A549 (cell line): Measurements from ENCODE around the gene DES. TPM values are rescaled to one million over a fixed set of nuclear protein-coding genes. Genes with fewer than 3 reads are reported as not detected.

Source experiments
- ATAC-seq, 2 experiments: fragments of 200-7000 bp in 1 of 2; fragments of >200 bp in 1 of 2; cut with Nextera tagmentation in 1 of 2; cut with Tn5 transposase in 1 of 2; 3 replicates each; pipeline versions ENCODE4 v1.8.0 to v1.9.1; 2018 to 2020; ENCODE audit warnings: mild to moderate bottlenecking in 1 of 2, moderate library complexity in 1 of 2
- CTCF ChIA-PET: fragments of 300-600 bp; sonication (Branson Sonifier 250); formaldehyde crosslinking; extraction: SDS; loops from one replicate; lab custom pipeline; 2021; ENCODE audit warnings: antibody characterized with exemption, inconsistent platforms; lab: Yijun Ruan, JAX
- POLR2A ChIA-PET: fragments of 350-600 bp; formaldehyde crosslinking; extraction: SDS; loops from one replicate; lab custom pipeline; 2021; ENCODE audit warnings: antibody characterized with exemption, inconsistent platforms; lab: Yijun Ruan, JAX
- DNase-seq, 2 experiments: peaks; one replicate each; pipeline versions ENCODE4 v3.0.0 to v3.0.0-alpha.2; 2011 to 2016; ENCODE audit warnings: low read depth in 1 of 2, low spot score in 1 of 2
- FAIRE-seq: peaks from 2 replicates; lab custom pipeline; 2011; peaks lifted over from hg19 to GRCh38; lab: Jason Lieb, UNC
- H3K27ac ChIP-seq, 2 experiments: fragments of >200 bp; sonication (Bioruptor Twin); formaldehyde crosslinking; 3 replicates each; pipeline ENCODE4 v1.5.1; 2016 to 2017
- H3K4me1 ChIP-seq: fragments of >200 bp; sonication (Bioruptor Twin); formaldehyde crosslinking; 3 replicates; pipeline ENCODE4 v1.6.1; 2016
- H3K4me2 ChIP-seq: fragments of >200 bp; sonication (Bioruptor Twin); formaldehyde crosslinking; 3 replicates; pipeline ENCODE4 v1.6.1; 2016
- H3K4me3 ChIP-seq: fragments of >200 bp; sonication (Bioruptor Twin); formaldehyde crosslinking; 3 replicates; pipeline ENCODE4 v1.5.1; 2016
- H3K9me3 ChIP-seq: fragments of >200 bp; sonication (Bioruptor Twin); formaldehyde crosslinking; 3 replicates; pipeline ENCODE4 v1.6.1; 2016
- CBX8 ChIP-seq: fragments of 200-600 bp; sonication (generic); IDR thresholded peaks from 2 replicates; pipeline ENCODE4 v1.6.1; 2016
- CHD4 ChIP-seq: fragments of 200-600 bp; sonication (generic); IDR thresholded peaks from 2 replicates; pipeline ENCODE4 v1.6.1; 2016; ENCODE audit warnings: antibody characterized with exemption, mild to moderate bottlenecking, borderline replicate concordance
- EHF ChIP-seq: fragments of 250-450 bp; sonication (Bioruptor Pico); IDR thresholded peaks from 2 replicates; pipeline ENCODE4 v1.5.0; 2020; ENCODE audit warnings: mild to moderate bottlenecking
- EHMT2 ChIP-seq: fragments of 200-600 bp; sonication (generic); IDR thresholded peaks from 2 replicates; pipeline ENCODE4 v1.6.1; 2016; ENCODE audit warnings: antibody characterized with exemption, low read depth, mild to moderate bottlenecking, moderate library complexity
- HOXB13 ChIP-seq: fragments of 250-450 bp; sonication (Bioruptor Pico); IDR thresholded peaks from 2 replicates; pipeline ENCODE4 v1.5.0; 2020; ENCODE audit warnings: low read depth, mild to moderate bottlenecking, moderate library complexity
- KDM1A ChIP-seq: fragments of 200-600 bp; sonication (generic); IDR thresholded peaks from 2 replicates; pipeline ENCODE4 v1.6.1; 2016; ENCODE audit warnings: low read depth, mild to moderate bottlenecking
- MYC ChIP-seq: IDR thresholded peaks from 2 replicates; pipeline ENCODE4 v1.6.1; 2012; ENCODE audit warnings: mild to moderate bottlenecking, inconsistent platforms, low read length, improper control_type of control experiment, borderline replicate concordance
- RAD21 ChIP-seq, 2 experiments: fragments of >200 bp in 1 of 2; sonication (Bioruptor Twin) in 1 of 2; formaldehyde crosslinking in 1 of 2; IDR thresholded peaks in 1 of 2; conservative IDR thresholded peaks in 1 of 2; 2 replicates in 1 of 2; 3 replicates in 1 of 2; pipeline ENCODE4 v1.6.1; 2012 to 2018; ENCODE audit warnings: inconsistent platforms in 1 of 2
- RCOR1 ChIP-seq: fragments of 150-350 bp; IDR thresholded peaks from 2 replicates; pipeline ENCODE4 v1.6.1; 2014; ENCODE audit warnings: antibody characterized with exemption, low read length, low read depth
- RFX5 ChIP-seq: fragments of 450-650 bp; IDR thresholded peaks from 2 replicates; pipeline ENCODE4 v1.7.1; 2014; ENCODE audit warnings: antibody characterized with exemption, mild to moderate bottlenecking, moderate library complexity
- RNF2 ChIP-seq: fragments of 200-600 bp; sonication (generic); IDR thresholded peaks from 2 replicates; pipeline ENCODE4 v1.6.1; 2016; ENCODE audit warnings: low read depth, mild to moderate bottlenecking, antibody characterized with exemption, moderate library complexity, borderline replicate concordance
- TFCP2L1 ChIP-seq: fragments of 250-450 bp; sonication (Bioruptor Pico); IDR thresholded peaks from 2 replicates; pipeline ENCODE4 v1.5.0; 2021; ENCODE audit warnings: mild to moderate bottlenecking
- ZC3H11A ChIP-seq: fragments of 450-650 bp; IDR thresholded peaks from 2 replicates; pipeline ENCODE4 v1.6.1; 2014; ENCODE audit warnings: antibody characterized with exemption, mild to moderate bottlenecking
- WGBS: methylation state at CpG from one replicate; pipeline ENCODE4 v1.1.6; 2017; ENCODE audit errors: missing lambda C conversion rate; 5-methylcytosine and 5-hydroxymethylcytosine counted together
- polyA plus RNA-seq, 4 experiments: library from polyadenylated mRNA; depleted of rRNA in 3 of 4; stranded (reverse); fragments of >200 nt; fragmentation: RNase III in 1 of 4; extraction: RNeasy Plus Mini Kit Qiagen cat#74134 plus additional on column Dnase treatment in 1 of 4; gene quantifications; 2 replicates in 3 of 4; 3 replicates in 1 of 4; pipeline ENCODE4 v1.2.3, GENCODE V29; 2011 to 2017
- TF ChIP-seq, protein P1 (sequence below): fragments of 450-650 bp; IDR thresholded peaks from 2 replicates; pipeline ENCODE4 v1.6.1; 2014; ENCODE audit warnings: antibody characterized with exemption
- TF ChIP-seq, protein P2 (sequence below): fragments of 200-600 bp; sonication (generic); IDR thresholded peaks from 2 replicates; pipeline ENCODE4 v1.6.1; 2016; ENCODE audit warnings: antibody characterized with exemption, mild to moderate bottlenecking, moderate library complexity
- TF ChIP-seq, protein P3 (sequence below): fragments of 250-450 bp; sonication (Bioruptor Pico); IDR thresholded peaks from 2 replicates; pipeline ENCODE4 v1.5.0; 2021; ENCODE audit warnings: mild to moderate bottlenecking, moderate library complexity, borderline replicate concordance

Gene DES
- polyA plus RNA-seq, 2 of the 4 experiments (the other 2 are of a cell fraction): 0.06 TPM; not detected in 1

DNA sequence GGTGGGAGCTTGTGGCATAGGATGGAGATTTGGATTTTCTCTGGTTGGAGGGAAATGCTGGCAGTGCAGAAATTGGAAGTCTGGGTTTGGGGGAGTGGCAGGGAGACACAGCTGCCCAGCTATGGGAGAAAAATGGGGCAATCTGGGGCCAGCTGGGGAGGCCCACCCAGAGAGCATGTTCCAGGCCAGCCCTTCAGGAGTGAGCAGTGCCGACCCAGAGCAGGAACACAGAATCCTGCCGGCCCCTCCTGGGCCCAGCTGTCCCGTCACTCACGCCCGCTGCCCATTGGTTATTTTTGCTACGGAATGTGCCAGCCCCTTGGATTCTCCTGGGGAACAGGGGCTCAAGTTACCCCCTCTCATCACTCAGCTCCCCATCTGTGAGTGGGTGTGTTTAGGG is 21.3 kb downstream of the DES start:
- no peak for TF ChIP-seq CHD4
- no peak for TF ChIP-seq TFCP2L1 (CRISPR knock-in tag)
- TF ChIP-seq EHMT2: no peak
- no peak for TF ChIP-seq HOXB13 (CRISPR knock-in tag)
- TF ChIP-seq RNF2: no peak
- TF ChIP-seq, all 56 proteins: peak for 0
- H3K4me3 ChIP-seq: no peak overlapping the region
- no peak overlapping the region for H3K27ac ChIP-seq
- H3K4me1 ChIP-seq: peaks cover 17% of the 10 kb centered on the region
- DNase-seq (no peak), ATAC-seq (no peak), FAIRE-seq (no peak)
- ChIA-PET CTCF (interaction anchor here (1.0 to 89.4 kb wide), 7 partner anchors 11 to 67 kb away, joined by 3 to 3291 read pairs (median 8); partner anchors contain the start of genes ASIC4, CHPF, GMPPA and TMEM198), POLR2A (interaction anchor here (0.6 kb wide), 1 partner anchor 221 kb away, joined by 3 read pairs; no protein-coding TSS in a partner anchor)
- WGBS: 98% methylated on average over 6 of the region's 6 CpGs
- H3K9me3 ChIP-seq: no peaks in the 10 kb centered on the region
- H3K4me2 ChIP-seq: no peak overlapping the region

DNA sequence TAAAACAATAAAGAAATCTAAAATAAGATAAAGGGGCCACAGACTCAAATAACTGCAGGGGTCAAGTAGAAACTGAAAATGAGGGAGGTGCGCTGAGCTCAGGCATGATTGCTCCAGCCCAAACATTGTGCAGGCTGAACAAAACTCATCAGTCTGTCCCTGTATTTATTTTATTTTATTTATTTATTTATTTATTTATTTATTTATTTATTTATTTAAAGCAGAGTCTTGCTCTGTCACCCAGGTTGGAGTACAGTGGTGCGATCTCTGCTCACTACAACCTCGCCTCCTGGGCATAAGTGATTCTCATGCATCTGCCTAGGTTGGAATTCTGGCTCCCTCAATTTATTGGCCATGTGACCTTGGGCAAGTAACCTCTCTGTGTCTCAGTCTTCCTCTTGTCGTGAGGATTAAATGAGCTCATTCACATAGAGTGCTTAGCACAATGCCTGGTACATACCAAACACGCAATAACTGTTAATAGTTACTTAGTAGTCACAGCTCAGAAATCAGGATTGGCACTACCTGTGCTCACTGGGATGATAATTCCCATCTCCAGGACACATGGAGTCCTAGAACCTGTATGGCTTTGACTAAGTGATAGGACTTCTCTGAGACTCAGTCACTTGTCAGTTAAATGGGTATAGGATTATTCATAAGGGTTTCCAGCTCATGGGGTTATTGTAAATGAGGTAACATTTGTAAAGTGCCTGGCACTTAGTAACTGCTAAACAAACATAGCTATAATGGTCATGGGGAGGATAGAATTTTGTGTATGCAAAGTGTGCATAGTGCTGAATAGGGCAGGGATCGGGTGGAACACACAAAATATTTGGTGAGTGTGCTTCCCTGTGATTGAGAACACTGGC is 22.4 kb downstream of the DES start:
- 51% methylated on average over 6 of the region's 6 CpGs for WGBS
- DNase-seq (peak in 1 of 2 experiments; percentile 14), FAIRE-seq (no peak), ATAC-seq (peak; percentile 19 to 53; a peak in 3 of 6 replicates)
- Histone ChIP-seq H3K4me1 (peaks cover 17% of the 10 kb centered on the region), H3K4me2 (peak overlapping the region; percentile 97), H3K27ac (peak overlapping the region; percentile 81 to 91), H3K9me3 (no peaks in the 10 kb centered on the region), H3K4me3 (peak overlapping the region; percentile 90; the same call in 2 of the 3 replicates)
- TF ChIP-seq ZC3H11A (peak; percentile 67), RAD21 (conservative IDR thresholded peaks at IDR 0.05 in 1 of 2, IDR thresholded peaks at IDR 0.05 in 1 of 2) (no peak), EHF (no peak), RFX5 (no peak), RNF2 (no peak), MYC (no peak), RCOR1 (no peak), CBX8 (no peak), KDM1A (0 out of 2 replicates have a peak, but pooled peaks have one; percentile 18)
- TF ChIP-seq, protein P1, sequence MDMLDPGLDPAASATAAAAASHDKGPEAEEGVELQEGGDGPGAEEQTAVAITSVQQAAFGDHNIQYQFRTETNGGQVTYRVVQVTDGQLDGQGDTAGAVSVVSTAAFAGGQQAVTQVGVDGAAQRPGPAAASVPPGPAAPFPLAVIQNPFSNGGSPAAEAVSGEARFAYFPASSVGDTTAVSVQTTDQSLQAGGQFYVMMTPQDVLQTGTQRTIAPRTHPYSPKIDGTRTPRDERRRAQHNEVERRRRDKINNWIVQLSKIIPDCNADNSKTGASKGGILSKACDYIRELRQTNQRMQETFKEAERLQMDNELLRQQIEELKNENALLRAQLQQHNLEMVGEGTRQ: no peak
- TF ChIP-seq, protein P2, sequence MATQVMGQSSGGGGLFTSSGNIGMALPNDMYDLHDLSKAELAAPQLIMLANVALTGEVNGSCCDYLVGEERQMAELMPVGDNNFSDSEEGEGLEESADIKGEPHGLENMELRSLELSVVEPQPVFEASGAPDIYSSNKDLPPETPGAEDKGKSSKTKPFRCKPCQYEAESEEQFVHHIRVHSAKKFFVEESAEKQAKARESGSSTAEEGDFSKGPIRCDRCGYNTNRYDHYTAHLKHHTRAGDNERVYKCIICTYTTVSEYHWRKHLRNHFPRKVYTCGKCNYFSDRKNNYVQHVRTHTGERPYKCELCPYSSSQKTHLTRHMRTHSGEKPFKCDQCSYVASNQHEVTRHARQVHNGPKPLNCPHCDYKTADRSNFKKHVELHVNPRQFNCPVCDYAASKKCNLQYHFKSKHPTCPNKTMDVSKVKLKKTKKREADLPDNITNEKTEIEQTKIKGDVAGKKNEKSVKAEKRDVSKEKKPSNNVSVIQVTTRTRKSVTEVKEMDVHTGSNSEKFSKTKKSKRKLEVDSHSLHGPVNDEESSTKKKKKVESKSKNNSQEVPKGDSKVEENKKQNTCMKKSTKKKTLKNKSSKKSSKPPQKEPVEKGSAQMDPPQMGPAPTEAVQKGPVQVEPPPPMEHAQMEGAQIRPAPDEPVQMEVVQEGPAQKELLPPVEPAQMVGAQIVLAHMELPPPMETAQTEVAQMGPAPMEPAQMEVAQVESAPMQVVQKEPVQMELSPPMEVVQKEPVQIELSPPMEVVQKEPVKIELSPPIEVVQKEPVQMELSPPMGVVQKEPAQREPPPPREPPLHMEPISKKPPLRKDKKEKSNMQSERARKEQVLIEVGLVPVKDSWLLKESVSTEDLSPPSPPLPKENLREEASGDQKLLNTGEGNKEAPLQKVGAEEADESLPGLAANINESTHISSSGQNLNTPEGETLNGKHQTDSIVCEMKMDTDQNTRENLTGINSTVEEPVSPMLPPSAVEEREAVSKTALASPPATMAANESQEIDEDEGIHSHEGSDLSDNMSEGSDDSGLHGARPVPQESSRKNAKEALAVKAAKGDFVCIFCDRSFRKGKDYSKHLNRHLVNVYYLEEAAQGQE: no peak
- TF ChIP-seq, protein P3, sequence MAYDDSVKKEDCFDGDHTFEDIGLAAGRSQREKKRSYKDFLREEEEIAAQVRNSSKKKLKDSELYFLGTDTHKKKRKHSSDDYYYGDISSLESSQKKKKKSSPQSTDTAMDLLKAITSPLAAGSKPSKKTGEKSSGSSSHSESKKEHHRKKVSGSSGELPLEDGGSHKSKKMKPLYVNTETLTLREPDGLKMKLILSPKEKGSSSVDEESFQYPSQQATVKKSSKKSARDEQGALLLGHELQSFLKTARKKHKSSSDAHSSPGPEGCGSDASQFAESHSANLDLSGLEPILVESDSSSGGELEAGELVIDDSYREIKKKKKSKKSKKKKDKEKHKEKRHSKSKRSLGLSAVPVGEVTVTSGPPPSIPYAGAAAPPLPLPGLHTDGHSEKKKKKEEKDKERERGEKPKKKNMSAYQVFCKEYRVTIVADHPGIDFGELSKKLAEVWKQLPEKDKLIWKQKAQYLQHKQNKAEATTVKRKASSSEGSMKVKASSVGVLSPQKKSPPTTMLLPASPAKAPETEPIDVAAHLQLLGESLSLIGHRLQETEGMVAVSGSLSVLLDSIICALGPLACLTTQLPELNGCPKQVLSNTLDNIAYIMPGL (CRISPR knock-in tag): no peak
- CTCF ChIA-PET: interaction anchor here (0.9 to 89.4 kb wide), 7 partner anchors 10 to 66 kb away, joined by 3 to 3291 read pairs (median 6); partner anchors contain the start of genes ASIC4, CHPF, GMPPA and TMEM198
- POLR2A ChIA-PET: interaction anchor here (1.4 to 1.5 kb wide), 2 partner anchors 12 to 69 kb away, joined by 3 to 4 read pairs; no protein-coding TSS in a partner anchor
